ENCODE data around the gene UTP20.

Gene UTP20

DNA sequence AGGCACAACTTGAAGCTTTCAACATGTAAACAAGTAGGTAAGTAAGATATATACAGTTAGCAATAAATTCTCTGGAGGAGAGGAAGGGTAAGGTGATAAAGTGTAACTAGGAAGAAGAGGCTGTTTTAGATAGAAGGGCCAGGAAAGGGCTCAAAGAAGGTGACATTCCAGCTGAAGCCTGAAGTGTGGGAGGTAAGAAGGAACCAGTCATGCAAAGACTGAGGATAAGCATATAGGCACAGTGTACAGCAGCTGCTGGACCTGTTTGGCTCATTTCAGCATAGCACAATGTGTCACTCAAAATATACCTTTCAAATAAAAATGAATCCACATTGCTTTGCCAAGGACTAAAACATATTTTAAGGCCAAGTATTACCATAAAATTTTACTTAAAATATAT, 156.2 kb downstream of the UTP20 start:
- DNase-seq (ENCODE audit: low read depth, low spot score), result no peak
